Trophoblast cell (in vitro differentiated cells and primary cell): ENCODE data around the gene NRCAM.

Experiments
- DNase-seq, 2 donors: peaks; one replicate each; pipeline ENCODE4 v3.0.0-alpha.2; 2016
- H2AFZ ChIP-seq: 2 replicates; pipeline ENCODE4 v1.6.1; 2013; ENCODE audit warnings: low read length, moderate library complexity, mild to moderate bottlenecking; ENCODE audit not compliant: insufficient read depth, poor library complexity
- H2AK5ac ChIP-seq: 2 replicates; pipeline ENCODE4 v1.6.1; 2013; ENCODE audit warnings: mild to moderate bottlenecking, low read length
- H2BK120ac ChIP-seq: 2 replicates; pipeline ENCODE4 v1.6.1; 2013; ENCODE audit warnings: low read length, mild to moderate bottlenecking, moderate library complexity; ENCODE audit not compliant: insufficient read depth, poor library complexity
- H2BK12ac ChIP-seq: 2 replicates; pipeline ENCODE4 v1.6.1; 2013; ENCODE audit warnings: mild to moderate bottlenecking, low read length, moderate library complexity
- H2BK5ac ChIP-seq: 2 replicates; pipeline ENCODE4 v1.6.1; 2013; ENCODE audit warnings: low read length, low read depth, moderate library complexity, mild to moderate bottlenecking; ENCODE audit not compliant: poor library complexity
- H3K14ac ChIP-seq: 2 replicates; pipeline ENCODE4 v1.6.1; 2013; ENCODE audit warnings: mild to moderate bottlenecking, low read length
- H3K18ac ChIP-seq: 2 replicates; pipeline ENCODE4 v1.6.1; 2013; ENCODE audit warnings: mild to moderate bottlenecking, low read length
- H3K23ac ChIP-seq: 2 replicates; pipeline ENCODE4 v1.6.1; 2013; ENCODE audit warnings: low read length
- H3K27ac ChIP-seq: 2 replicates; pipeline ENCODE4 v1.5.1; 2013; ENCODE audit warnings: low read depth, mild to moderate bottlenecking, inconsistent platforms, low read length, moderate library complexity
- H3K27me3 ChIP-seq: 2 replicates; pipeline ENCODE4 v1.6.1; 2013; ENCODE audit warnings: inconsistent platforms, mild to moderate bottlenecking, low read length, moderate library complexity; ENCODE audit not compliant: insufficient read depth
- H3K36me3 ChIP-seq, 2 experiments: 1 replicate in 1 of 2; 2 replicates in 1 of 2; pipeline ENCODE4 v1.6.1; 2013; ENCODE audit warnings: low read length in 2 of 2, mild to moderate bottlenecking in 2 of 2, moderate library complexity in 1 of 2; ENCODE audit not compliant: insufficient read depth in 2 of 2, control insufficient read depth in 1 of 2
- H3K4ac ChIP-seq: 2 replicates; pipeline ENCODE4 v1.6.1; 2013; ENCODE audit warnings: low read depth, mild to moderate bottlenecking, low read length, moderate library complexity
- H3K4me1 ChIP-seq, 2 experiments: 1 replicate in 1 of 2; 2 replicates in 1 of 2; pipeline ENCODE4 v1.6.1; 2013; ENCODE audit warnings: low read length in 2 of 2, mild to moderate bottlenecking in 2 of 2, moderate library complexity in 1 of 2; ENCODE audit not compliant: insufficient read depth in 2 of 2, control insufficient read depth in 1 of 2
- H3K4me2 ChIP-seq: 2 replicates; pipeline ENCODE4 v1.6.1; 2013; ENCODE audit warnings: inconsistent platforms, mild to moderate bottlenecking, low read length, moderate library complexity
- H3K4me3 ChIP-seq: 2 replicates; pipeline ENCODE4 v1.5.1; 2013; ENCODE audit warnings: mild to moderate bottlenecking, low read depth, low read length, inconsistent platforms
- H3K79me1 ChIP-seq: one replicate; pipeline ENCODE4 v1.6.1; 2013; ENCODE audit warnings: low read length
- H3K79me2 ChIP-seq: 2 replicates; pipeline ENCODE4 v1.6.1; 2013; ENCODE audit warnings: low read length, mild to moderate bottlenecking; ENCODE audit not compliant: control insufficient read depth, insufficient read depth, poor library complexity
- H3K9ac ChIP-seq: 2 replicates; pipeline ENCODE4 v1.6.1; 2013; ENCODE audit warnings: mild to moderate bottlenecking, low read length
- H3K9me3 ChIP-seq: 2 replicates; pipeline ENCODE4 v1.6.1; 2013; ENCODE audit warnings: low read depth, mild to moderate bottlenecking, control low read depth, inconsistent platforms, low read length; ENCODE audit not compliant: insufficient read depth
- H4K12ac ChIP-seq: 2 replicates; pipeline ENCODE4 v1.6.1; 2013; ENCODE audit warnings: low read depth, mild to moderate bottlenecking, low read length, moderate library complexity
- H4K8ac ChIP-seq: 2 replicates; pipeline ENCODE4 v1.6.1; 2013; ENCODE audit warnings: low read depth, mild to moderate bottlenecking, low read length, moderate library complexity
- H4K91ac ChIP-seq: one replicate; pipeline ENCODE4 v1.6.1; 2013; ENCODE audit warnings: low read depth, mild to moderate bottlenecking, low read length, moderate library complexity
- WGBS: extraction: QIAGEN DNeasy Blood & Tissue Kit; methylation state at CpG from one replicate; pipeline ENCODE4 v1.1.7; 2013; ENCODE audit warnings: missing lambda C conversion rate; ENCODE audit not compliant: insufficient read length, insufficient coverage; ENCODE audit errors: extremely low coverage; 5-methylcytosine and 5-hydroxymethylcytosine counted together

NRCAM gene

GRCh38 chr7:108360058-108360800 lies 96.0 kb downstream of the NRCAM start:
- H3K79me2 ChIP-seq: no peaks in the 10 kb centered on the region
- H4K8ac ChIP-seq: no peak overlapping the region
- H2BK12ac ChIP-seq: no peak overlapping the region
- H2BK5ac ChIP-seq: no peak overlapping the region
- no peak overlapping the region for H3K23ac ChIP-seq
- no CpG with 5 or more reads among the region's 2 CpGs for WGBS
- H2BK120ac ChIP-seq: no peak overlapping the region
- H3K36me3 ChIP-seq: no peaks in the 10 kb centered on the region
- no peak overlapping the region for H2AFZ ChIP-seq
- H4K91ac ChIP-seq: no peak overlapping the region
- no peak overlapping the region for H3K9ac ChIP-seq
- no peak overlapping the region for H3K27ac ChIP-seq
- H2AK5ac ChIP-seq: no peak overlapping the region
- no peak overlapping the region for H3K4me2 ChIP-seq
- H3K4me1 ChIP-seq: peaks cover 0 to 4% of the 10 kb centered on the region in 2 experiments
- H3K4ac ChIP-seq: no peak overlapping the region
- DNase-seq: no peak
- no peaks in the 10 kb centered on the region for H3K27me3 ChIP-seq
- no peak overlapping the region for H3K14ac ChIP-seq
- no peak overlapping the region for H3K4me3 ChIP-seq
- H3K18ac ChIP-seq: no peak overlapping the region
- no peaks in the 10 kb centered on the region for H3K79me1 ChIP-seq
- no peaks in the 10 kb centered on the region for H3K9me3 ChIP-seq
- H4K12ac ChIP-seq: no peak overlapping the region

GRCh38 chr7:108358553-108358952 lies 97.7 kb downstream of the NRCAM start:
- H3K79me1 ChIP-seq: no peaks in the 10 kb centered on the region
- H2AFZ ChIP-seq: no peak overlapping the region
- no peak overlapping the region for H2AK5ac ChIP-seq
- no peak overlapping the region for H3K9ac ChIP-seq
- H4K8ac ChIP-seq: no peak overlapping the region
- no peak overlapping the region for H4K12ac ChIP-seq
- DNase-seq: peak; percentile 98 to 100
- no peak overlapping the region for H3K14ac ChIP-seq
- no peak overlapping the region for H3K4ac ChIP-seq
- H4K91ac ChIP-seq: no peak overlapping the region
- H3K27ac ChIP-seq: no peak overlapping the region
- no peak overlapping the region for H2BK12ac ChIP-seq
- no peak overlapping the region for H3K4me3 ChIP-seq
- H2BK120ac ChIP-seq: no peak overlapping the region
- H3K23ac ChIP-seq: no peak overlapping the region
- no CpG with 5 or more reads among the region's 4 CpGs for WGBS
- no peaks in the 10 kb centered on the region for H3K9me3 ChIP-seq
- no peaks in the 10 kb centered on the region for H3K79me2 ChIP-seq
- peaks cover 0 to 4% of the 10 kb centered on the region in 2 experiments for H3K4me1 ChIP-seq
- H3K4me2 ChIP-seq: no peak overlapping the region
- H2BK5ac ChIP-seq: no peak overlapping the region
- H3K36me3 ChIP-seq: no peaks in the 10 kb centered on the region
- H3K18ac ChIP-seq: no peak overlapping the region
- no peaks in the 10 kb centered on the region for H3K27me3 ChIP-seq

- no peak overlapping the region for H3K18ac ChIP-seq
- no peaks in the 10 kb centered on the region for H3K79me2 ChIP-seq
- no peak overlapping the region for H3K4ac ChIP-seq
- H4K12ac ChIP-seq: no peak overlapping the region
- no peak overlapping the region for H3K9ac ChIP-seq
- H4K91ac ChIP-seq: no peak overlapping the region
- no peak overlapping the region for H2BK12ac ChIP-seq
- DNase-seq: peak in 1 of 2 donors; percentile 18
- no peak overlapping the region for H3K4me2 ChIP-seq
- no peaks in the 10 kb centered on the region for H3K9me3 ChIP-seq
- H3K14ac ChIP-seq: no peak overlapping the region
- no peaks in the 10 kb centered on the region for H3K36me3 ChIP-seq
- no peaks in the 10 kb centered on the region for H3K4me1 ChIP-seq
- no peaks in the 10 kb centered on the region for H3K27me3 ChIP-seq
- H3K79me1 ChIP-seq: no peaks in the 10 kb centered on the region
- H3K27ac ChIP-seq: no peak overlapping the region
- H2AK5ac ChIP-seq: no peak overlapping the region
- no peak overlapping the region for H4K8ac ChIP-seq
- no peak overlapping the region for H2BK5ac ChIP-seq
- no peak overlapping the region for H2BK120ac ChIP-seq
- no peak overlapping the region for H2AFZ ChIP-seq
- H3K4me3 ChIP-seq: no peak overlapping the region
- H3K23ac ChIP-seq: no peak overlapping the region
Observed at GRCh38 chr7:108351729-108352131, 104.5 kb downstream of the NRCAM start.

- no peak overlapping the region for H2BK120ac ChIP-seq
- H3K79me2 ChIP-seq: no peaks in the 10 kb centered on the region
- no peak overlapping the region for H2BK12ac ChIP-seq
- no peak overlapping the region for H2BK5ac ChIP-seq
- H2AK5ac ChIP-seq: no peak overlapping the region
- no peak overlapping the region for H3K4me2 ChIP-seq
- WGBS: no CpG with 5 or more reads among the region's 3 CpGs
- H3K27me3 ChIP-seq: no peaks in the 10 kb centered on the region
- H4K8ac ChIP-seq: no peak overlapping the region
- H3K9me3 ChIP-seq: no peaks in the 10 kb centered on the region
- no peaks in the 10 kb centered on the region for H3K36me3 ChIP-seq
- no peak overlapping the region for H3K18ac ChIP-seq
- H3K27ac ChIP-seq: no peak overlapping the region
- no peak overlapping the region for H3K4ac ChIP-seq
- no peak overlapping the region for H2AFZ ChIP-seq
- no peak overlapping the region for H3K23ac ChIP-seq
- no peak overlapping the region for H4K12ac ChIP-seq
- no peak overlapping the region for H3K4me3 ChIP-seq
- H4K91ac ChIP-seq: no peak overlapping the region
- H3K14ac ChIP-seq: no peak overlapping the region
- peak in 1 of 2 donors; percentile 78 for DNase-seq
- no peak overlapping the region for H3K9ac ChIP-seq
- no peaks in the 10 kb centered on the region for H3K4me1 ChIP-seq
- H3K79me1 ChIP-seq: no peaks in the 10 kb centered on the region
Observed at GRCh38 chr7:108348913-108349312, 107.3 kb downstream of the NRCAM start.
